GM19395 (cell line): ENCODE measurements around the gene EIF4E2.

Experiments
- ATAC-seq: cut with Tn5 transposase; IDR thresholded peaks from one replicate; pipeline ENCODE4 v1.9.1; 2021; ENCODE audit warnings: mild to moderate bottlenecking, moderate library complexity; ENCODE audit not compliant: unreplicated experiment

The EIF4E2 gene

GRCh38 chr2:232537079-232537478 is 13.4 kb upstream of the EIF4E2 start:
- no peak for ATAC-seq

- no peak for ATAC-seq
Measured at GRCh38 chr2:232537499-232537898, 13.0 kb upstream of the EIF4E2 start.

GRCh38 chr2:232538671-232539070 is 11.8 kb upstream of the EIF4E2 start:
- no peak for ATAC-seq

- no peak for ATAC-seq
Measured at GRCh38 chr2:232539298-232540231, 10.9 kb upstream of the EIF4E2 start, which contains the start of gene CHRNG. Gene CHRNG (plus strand): TSS chr2:232539692. CDS start chr2:232539748, 56 bp downstream.

- ATAC-seq = no peak
Measured at GRCh38 chr2:232540441-232541041, 9.9 kb upstream of the EIF4E2 start.

GRCh38 chr2:232541195-232541960 is 9.1 kb upstream of the EIF4E2 start:
- ATAC-seq = no peak

GRCh38 chr2:232541961-232542714 is 8.4 kb upstream of the EIF4E2 start:
- ATAC-seq = no peak

GRCh38 chr2:232542715-232543467 is 7.6 kb upstream of the EIF4E2 start:
- ATAC-seq = no peak

- ATAC-seq = no peak
Measured at GRCh38 chr2:232543491-232543890, 7.0 kb upstream of the EIF4E2 start.

GRCh38 chr2:232543928-232544631 is 6.4 kb upstream of the EIF4E2 start:
- ATAC-seq = no peak

GRCh38 chr2:232544674-232545073 is 5.8 kb upstream of the EIF4E2 start:
- ATAC-seq = no peak

GRCh38 chr2:232545511-232546375 is 4.7 kb upstream of the EIF4E2 start:
- no peak for ATAC-seq

GRCh38 chr2:232547991-232548390 is 2.5 kb upstream of the EIF4E2 start:
- ATAC-seq = no peak

GRCh38 chr2:232549655-232550353 is 685 bp upstream of the EIF4E2 start:
- ATAC-seq = no peak

- no peak for ATAC-seq
Measured at GRCh38 chr2:232551250-232551638, 755 bp downstream of the EIF4E2 start.

- ATAC-seq = no peak
Measured at GRCh38 chr2:232551776-232552175, 1.3 kb downstream of the EIF4E2 start.

- ATAC-seq = no peak
Measured at GRCh38 chr2:232556426-232556825, 5.9 kb downstream of the EIF4E2 start.
